Measurements from ENCODE around the gene WNT11.

WNT11 gene

DNA sequence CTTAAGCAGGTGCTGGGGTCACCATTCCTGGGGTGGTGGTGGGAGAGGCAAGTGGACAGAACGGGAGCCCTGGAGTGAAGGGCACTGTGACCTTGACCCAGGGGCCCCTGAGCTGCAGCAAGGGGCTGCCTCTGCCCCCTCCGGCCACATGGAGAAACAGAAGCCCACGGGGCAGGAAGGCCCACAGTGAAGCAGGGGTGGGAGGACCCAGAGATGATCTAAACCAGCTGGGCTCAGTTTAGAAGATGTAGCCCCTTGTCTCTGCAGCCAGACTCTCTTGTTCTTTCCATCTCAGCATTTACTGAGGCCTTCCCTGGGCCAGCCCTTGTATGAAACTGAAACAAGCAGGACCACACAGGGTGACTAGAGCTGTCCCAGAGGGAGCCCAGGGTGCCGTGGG lies 30.5 kb downstream of the WNT11 start:
- H3K27ac ChIP-seq: no peak overlapping the region
- TF ChIP-seq, protein P1, sequence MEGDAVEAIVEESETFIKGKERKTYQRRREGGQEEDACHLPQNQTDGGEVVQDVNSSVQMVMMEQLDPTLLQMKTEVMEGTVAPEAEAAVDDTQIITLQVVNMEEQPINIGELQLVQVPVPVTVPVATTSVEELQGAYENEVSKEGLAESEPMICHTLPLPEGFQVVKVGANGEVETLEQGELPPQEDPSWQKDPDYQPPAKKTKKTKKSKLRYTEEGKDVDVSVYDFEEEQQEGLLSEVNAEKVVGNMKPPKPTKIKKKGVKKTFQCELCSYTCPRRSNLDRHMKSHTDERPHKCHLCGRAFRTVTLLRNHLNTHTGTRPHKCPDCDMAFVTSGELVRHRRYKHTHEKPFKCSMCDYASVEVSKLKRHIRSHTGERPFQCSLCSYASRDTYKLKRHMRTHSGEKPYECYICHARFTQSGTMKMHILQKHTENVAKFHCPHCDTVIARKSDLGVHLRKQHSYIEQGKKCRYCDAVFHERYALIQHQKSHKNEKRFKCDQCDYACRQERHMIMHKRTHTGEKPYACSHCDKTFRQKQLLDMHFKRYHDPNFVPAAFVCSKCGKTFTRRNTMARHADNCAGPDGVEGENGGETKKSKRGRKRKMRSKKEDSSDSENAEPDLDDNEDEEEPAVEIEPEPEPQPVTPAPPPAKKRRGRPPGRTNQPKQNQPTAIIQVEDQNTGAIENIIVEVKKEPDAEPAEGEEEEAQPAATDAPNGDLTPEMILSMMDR (conservative IDR thresholded peaks at IDR 0.05): no peak

DNA sequence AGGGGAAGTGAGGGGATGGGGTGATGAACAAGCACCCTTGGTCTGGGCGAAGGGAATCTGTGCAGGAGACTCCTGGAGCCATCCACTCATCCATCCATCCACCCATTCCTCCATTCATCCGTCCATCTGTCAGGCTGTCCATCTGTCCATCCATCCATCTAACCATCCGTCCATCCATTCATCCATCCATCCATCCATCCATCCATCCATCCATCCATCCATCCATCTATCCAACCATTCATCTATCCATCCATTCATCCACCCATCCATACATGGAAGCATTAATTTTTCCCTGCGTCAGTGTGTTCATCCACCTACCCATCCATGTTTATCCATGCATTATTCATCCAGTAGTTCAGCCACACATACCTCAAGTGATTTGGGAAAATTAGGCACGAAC lies 32.0 kb downstream of the WNT11 start:
- TF ChIP-seq, protein P1 (conservative IDR thresholded peaks at IDR 0.05): no peak

DNA sequence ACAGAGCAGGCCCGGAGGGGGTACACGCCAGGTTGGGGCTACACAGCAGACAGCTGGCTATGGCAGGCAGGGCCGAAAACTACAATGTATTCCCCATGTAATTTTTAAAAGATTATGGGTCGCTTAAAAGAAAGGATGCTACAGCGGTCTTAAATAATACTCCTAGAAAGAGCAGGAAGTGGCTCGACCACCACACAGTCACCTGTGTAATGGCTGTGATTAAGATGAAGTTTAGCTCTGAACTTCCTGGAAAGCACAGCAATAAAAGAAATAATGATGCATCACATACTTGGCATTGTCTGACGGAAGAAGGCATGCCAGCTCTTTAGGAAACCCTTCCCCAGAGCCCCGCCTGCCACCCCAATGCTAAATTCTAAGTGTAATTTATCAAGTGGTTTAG lies 32.6 kb downstream of the WNT11 start:
- H3K27ac ChIP-seq: no peak overlapping the region
- TF ChIP-seq, protein P1 (conservative IDR thresholded peaks at IDR 0.05): no peak

More for the DNA sequence above, 32.0 kb downstream of the WNT11 start:
- H3K27ac ChIP-seq: no peak overlapping the region

DNA sequence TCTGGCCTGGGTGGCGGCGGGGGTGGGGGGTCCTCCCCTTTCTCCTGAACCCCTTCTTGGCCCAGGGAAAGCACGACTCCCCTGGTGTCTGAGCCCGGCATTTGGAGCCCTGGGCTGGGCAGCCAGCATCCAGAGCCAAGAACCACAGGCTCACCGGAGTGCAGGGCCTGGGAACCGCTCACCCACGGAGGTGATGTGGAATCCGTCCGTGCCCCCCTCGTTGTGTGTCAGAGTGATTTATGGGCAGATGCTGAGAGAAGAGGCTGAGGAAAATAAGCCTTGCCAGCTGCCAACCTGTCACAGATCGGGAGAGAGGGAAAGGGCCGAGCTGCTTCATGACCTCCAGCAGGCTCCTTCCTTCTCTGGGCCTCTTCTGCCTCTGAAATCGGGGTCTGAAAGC lies 33.7 kb downstream of the WNT11 start:
- TF ChIP-seq, protein P1 (conservative IDR thresholded peaks at IDR 0.05): no peak
- no peak overlapping the region for H3K27ac ChIP-seq

DNA sequence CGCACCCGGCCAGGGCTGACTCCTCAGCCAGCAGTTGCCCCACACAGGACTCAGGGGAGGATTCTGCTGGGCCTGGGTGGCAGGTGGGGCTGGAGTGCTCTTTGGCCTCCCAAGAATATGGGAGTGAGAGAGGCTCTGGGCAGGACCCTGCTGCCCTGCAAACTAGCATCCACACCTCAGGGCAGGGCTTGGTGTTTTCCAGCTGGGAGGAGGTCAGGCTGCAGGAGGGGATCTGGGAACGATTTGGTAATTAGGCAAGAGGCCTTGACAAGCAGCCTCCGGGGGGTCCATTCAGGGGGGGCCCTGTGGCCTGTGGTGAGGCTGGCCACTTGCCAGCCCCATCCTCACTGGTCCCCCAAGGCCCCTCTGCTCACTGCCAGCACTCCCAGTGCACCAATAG lies 35.8 kb downstream of the WNT11 start:
- TF ChIP-seq, protein P1 (conservative IDR thresholded peaks at IDR 0.05): no peak

DNA sequence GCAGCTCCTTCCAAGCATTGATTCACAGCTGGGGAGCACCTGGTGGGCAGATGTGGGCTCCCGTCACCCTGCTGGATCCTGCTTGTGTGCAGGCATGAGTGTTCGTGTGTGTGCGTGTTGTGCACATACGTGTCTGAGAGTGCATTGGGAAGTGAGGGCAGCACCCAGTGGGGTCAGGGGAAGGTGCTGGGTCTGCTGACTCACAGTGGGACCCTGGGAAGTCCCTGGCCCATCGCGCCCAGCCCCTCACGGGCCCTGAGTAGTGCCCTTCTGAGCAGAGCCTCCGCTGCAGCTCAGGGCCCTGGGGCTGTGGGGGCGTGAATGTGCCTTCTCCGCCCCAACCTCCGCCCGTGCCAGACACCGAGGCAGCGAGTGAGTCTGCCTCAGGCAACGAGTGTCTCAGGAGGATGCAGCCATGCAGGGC lies 36.8 kb downstream of the WNT11 start:
- H3K27ac ChIP-seq: no peak overlapping the region
- TF ChIP-seq, protein P1 (conservative IDR thresholded peaks at IDR 0.05): no peak

More for the DNA sequence above, 35.8 kb downstream of the WNT11 start:
- no peak overlapping the region for H3K27ac ChIP-seq

DNA sequence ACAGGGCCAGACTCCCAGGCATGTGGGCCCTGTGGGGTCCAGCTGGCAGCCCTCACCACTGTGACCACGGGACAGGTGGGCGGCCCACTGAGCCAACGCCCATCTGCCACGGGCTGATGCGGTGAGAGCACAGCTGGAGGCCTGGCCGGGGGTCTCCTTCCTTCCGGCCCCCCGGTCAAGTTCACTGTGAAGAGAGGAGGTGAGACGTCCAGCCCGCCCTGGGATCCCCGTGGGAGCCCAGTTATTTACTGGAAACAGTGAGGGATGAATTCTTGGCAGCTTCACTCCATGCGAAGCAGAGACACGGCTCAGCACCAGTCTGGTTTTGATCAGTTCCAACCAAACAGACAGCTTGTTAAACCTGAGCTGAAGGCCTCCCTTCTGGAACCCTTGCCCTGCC lies 38.7 kb downstream of the WNT11 start:
- TF ChIP-seq, protein P1 (conservative IDR thresholded peaks at IDR 0.05): no peak
- H3K27ac ChIP-seq: no peak overlapping the region

DNA sequence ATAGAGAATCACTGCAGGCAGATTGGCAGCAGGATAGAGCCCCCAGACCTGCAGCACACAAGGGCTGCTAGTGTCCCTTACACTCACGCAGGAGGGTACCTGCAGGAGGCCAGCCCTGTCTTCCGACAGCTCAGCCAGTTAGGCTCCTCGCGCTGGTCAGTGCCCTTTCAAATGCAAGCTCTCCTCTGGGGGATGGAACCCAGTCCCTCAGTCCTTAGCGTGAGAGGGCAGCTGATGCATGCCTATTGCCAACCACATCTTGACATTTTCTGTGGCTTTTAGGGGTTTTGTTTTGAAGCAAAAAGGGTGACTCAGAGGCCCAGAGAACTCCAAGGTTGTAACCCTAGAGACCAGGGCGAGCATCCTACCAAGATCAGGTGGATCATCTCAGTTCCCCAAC lies 40.0 kb downstream of the WNT11 start:
- TF ChIP-seq, protein P1 (conservative IDR thresholded peaks at IDR 0.05): no peak
- no peak overlapping the region for H3K27ac ChIP-seq

All from VCaP (cell line).